ENCODE measurements around the gene PEX7. TPM values are rescaled to one million over a fixed set of nuclear protein-coding genes. Genes with fewer than 3 reads are reported as not detected.

Gene PEX7
- total and polyA plus RNA-seq, 10 of the 15 experiments (the other 5 are each of a cell fraction or from before 2014, with no cell fraction given), result 0.58 to 12.4 (median 8.8) TPM

DNA sequence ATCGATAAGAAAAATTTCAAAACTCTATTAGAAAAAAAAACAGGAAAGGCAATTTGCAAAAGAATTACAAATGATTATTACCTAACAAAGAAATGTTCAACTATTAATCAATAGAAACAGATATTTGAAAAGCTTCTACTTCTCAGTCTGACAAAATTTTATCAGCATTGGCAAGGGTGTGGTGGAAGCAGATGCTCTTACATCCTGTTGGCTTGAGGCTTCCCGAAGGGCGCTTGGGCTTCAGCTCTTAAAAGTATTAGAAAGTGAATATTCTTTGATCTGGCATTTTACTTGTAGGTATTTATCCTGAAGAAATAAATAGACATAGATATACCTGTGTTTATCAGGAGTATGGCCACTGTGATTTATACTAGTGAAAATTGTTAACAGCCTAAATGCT is 138.4 kb downstream of the PEX7 start:
- H3K4me1 ChIP-seq (ENCODE audit: control insufficient read depth, insufficient read depth, low read length), result peaks cover 4% of the 10 kb centered on the region; the same call in 1 of the 2 replicates
- no peak overlapping the region for H3K27ac ChIP-seq (ENCODE audit: control insufficient read depth, insufficient read depth)
- FAIRE-seq, result no peak
- no TSS peak for BruUV-seq (replicated peaks)
- H3K36me3 ChIP-seq (ENCODE audit: control insufficient read depth in 2 of 2, insufficient read depth in 2 of 2, low read length in 1 of 2), result no peaks in the 10 kb centered on the region
- in situ Hi-C loops (cut with MboI) (no loop called here), intact Hi-C loops (cut with micrococcal nuclease; ENCODE audit: unreplicated experiment) (no loop called here)
- TF ChIP-seq MTA3 (IDR thresholded peaks at IDR 0.05; ENCODE audit: borderline replicate concordance, low read length), result no peak
- TF ChIP-seq ZNF622 (IDR thresholded peaks at IDR 0.05), result no peak
- no peak for TF ChIP-seq IKZF2 (IDR thresholded peaks at IDR 0.05)
- TF ChIP-seq NRF1 (conservative IDR thresholded peaks at IDR 0.05; ENCODE audit: low read depth, low read length), result no peak
- TF ChIP-seq, protein P1, sequence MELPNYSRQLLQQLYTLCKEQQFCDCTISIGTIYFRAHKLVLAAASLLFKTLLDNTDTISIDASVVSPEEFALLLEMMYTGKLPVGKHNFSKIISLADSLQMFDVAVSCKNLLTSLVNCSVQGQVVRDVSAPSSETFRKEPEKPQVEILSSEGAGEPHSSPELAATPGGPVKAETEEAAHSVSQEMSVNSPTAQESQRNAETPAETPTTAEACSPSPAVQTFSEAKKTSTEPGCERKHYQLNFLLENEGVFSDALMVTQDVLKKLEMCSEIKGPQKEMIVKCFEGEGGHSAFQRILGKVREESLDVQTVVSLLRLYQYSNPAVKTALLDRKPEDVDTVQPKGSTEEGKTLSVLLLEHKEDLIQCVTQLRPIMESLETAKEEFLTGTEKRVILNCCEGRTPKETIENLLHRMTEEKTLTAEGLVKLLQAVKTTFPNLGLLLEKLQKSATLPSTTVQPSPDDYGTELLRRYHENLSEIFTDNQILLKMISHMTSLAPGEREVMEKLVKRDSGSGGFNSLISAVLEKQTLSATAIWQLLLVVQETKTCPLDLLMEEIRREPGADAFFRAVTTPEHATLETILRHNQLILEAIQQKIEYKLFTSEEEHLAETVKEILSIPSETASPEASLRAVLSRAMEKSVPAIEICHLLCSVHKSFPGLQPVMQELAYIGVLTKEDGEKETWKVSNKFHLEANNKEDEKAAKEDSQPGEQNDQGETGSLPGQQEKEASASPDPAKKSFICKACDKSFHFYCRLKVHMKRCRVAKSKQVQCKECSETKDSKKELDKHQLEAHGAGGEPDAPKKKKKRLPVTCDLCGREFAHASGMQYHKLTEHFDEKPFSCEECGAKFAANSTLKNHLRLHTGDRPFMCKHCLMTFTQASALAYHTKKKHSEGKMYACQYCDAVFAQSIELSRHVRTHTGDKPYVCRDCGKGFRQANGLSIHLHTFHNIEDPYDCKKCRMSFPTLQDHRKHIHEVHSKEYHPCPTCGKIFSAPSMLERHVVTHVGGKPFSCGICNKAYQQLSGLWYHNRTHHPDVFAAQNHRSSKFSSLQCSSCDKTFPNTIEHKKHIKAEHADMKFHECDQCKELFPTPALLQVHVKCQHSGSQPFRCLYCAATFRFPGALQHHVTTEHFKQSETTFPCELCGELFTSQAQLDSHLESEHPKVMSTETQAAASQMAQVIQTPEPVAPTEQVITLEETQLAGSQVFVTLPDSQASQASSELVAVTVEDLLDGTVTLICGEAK (IDR thresholded peaks at IDR 0.05; ENCODE audit: borderline replicate concordance), result no peak
- TF ChIP-seq, protein P2, sequence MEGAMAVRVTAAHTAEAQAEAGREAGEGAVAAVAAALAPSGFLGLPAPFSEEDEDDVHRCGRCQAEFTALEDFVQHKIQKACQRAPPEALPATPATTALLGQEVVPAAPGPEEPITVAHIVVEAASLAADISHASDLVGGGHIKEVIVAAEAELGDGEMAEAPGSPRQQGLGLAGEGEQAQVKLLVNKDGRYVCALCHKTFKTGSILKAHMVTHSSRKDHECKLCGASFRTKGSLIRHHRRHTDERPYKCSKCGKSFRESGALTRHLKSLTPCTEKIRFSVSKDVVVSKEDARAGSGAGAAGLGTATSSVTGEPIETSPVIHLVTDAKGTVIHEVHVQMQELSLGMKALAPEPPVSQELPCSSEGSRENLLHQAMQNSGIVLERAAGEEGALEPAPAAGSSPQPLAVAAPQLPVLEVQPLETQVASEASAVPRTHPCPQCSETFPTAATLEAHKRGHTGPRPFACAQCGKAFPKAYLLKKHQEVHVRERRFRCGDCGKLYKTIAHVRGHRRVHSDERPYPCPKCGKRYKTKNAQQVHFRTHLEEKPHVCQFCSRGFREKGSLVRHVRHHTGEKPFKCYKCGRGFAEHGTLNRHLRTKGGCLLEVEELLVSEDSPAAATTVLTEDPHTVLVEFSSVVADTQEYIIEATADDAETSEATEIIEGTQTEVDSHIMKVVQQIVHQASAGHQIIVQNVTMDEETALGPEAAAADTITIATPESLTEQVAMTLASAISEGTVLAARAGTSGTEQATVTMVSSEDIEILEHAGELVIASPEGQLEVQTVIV (IDR thresholded peaks at IDR 0.05; ENCODE audit: borderline replicate concordance, partially characterized antibody), result no peak
- TF ChIP-seq WRNIP1 (IDR thresholded peaks at IDR 0.05; ENCODE audit: borderline replicate concordance, low read depth, low read length), result no peak
- no peak for TF ChIP-seq YY1 (IDR thresholded peaks at IDR 0.05; ENCODE audit: low read depth, low read length)
- TF ChIP-seq RB1 (IDR thresholded peaks at IDR 0.05; ENCODE audit: borderline replicate concordance), result no peak
- TF ChIP-seq PAX5 (IDR thresholded peaks at IDR 0.05; ENCODE audit: borderline replicate concordance, low read depth, low read length), result no peak
- TF ChIP-seq NR2F1 (conservative IDR thresholded peaks at IDR 0.05), result no peak
- TF ChIP-seq KAT2A (conservative IDR thresholded peaks at IDR 0.05; ENCODE audit: control insufficient read depth, low read depth, low read length), result no peak
- TF ChIP-seq DPF2 (IDR thresholded peaks at IDR 0.05), result no peak
- H3K9ac ChIP-seq (ENCODE audit: control insufficient read depth, insufficient read depth, low read length), result no peak overlapping the region
- no peak overlapping the region for H3K4me3 ChIP-seq
- ChIA-PET POLR2A (no interaction called here), SMC1A (ENCODE audit: uncharacterized antibody, unreplicated experiment) (interaction anchor here (0.6 to 0.7 kb wide), 2 partner anchors 128 to 1061 kb away, joined by 3 read pairs; no protein-coding TSS in a partner anchor), RAD21 (ENCODE audit: unreplicated experiment) (no interaction called here), CTCF (no interaction called here)
- no peaks in the 10 kb centered on the region for H3K79me2 ChIP-seq (ENCODE audit: control insufficient read depth, insufficient read depth, low read length)
- H4K20me1 ChIP-seq (ENCODE audit: control insufficient read depth, insufficient read depth), result no peaks in the 10 kb centered on the region
- H3K9me3 ChIP-seq (replicated peaks; ENCODE audit: control insufficient read depth, insufficient read depth, low read length), result no peaks in the 10 kb centered on the region
- 90% methylated on average over 3 of the region's 3 CpGs for WGBS (ENCODE audit: insufficient coverage, insufficient replicate concordance, low lambda C conversion rate, missing lambda C conversion rate)
- no peak overlapping the region for H3K4me2 ChIP-seq (ENCODE audit: control insufficient read depth, insufficient read depth)
- DNase-seq (ENCODE audit: low read depth, low spot score), result no peak
- ATAC-seq, result no peak
- no peak overlapping the region for H2AFZ ChIP-seq (ENCODE audit: control insufficient read depth, low read depth, low read length)
- H3K27me3 ChIP-seq (replicated peaks in 1 of 2; ENCODE audit: control insufficient read depth in 2 of 2, insufficient read depth in 2 of 2, low read length in 1 of 2), result no peaks in the 10 kb centered on the region
